Panc1 (cell line): ENCODE measurements around the gene TMEM131L. TPM values are rescaled to one million over a fixed set of nuclear protein-coding genes. Genes with fewer than 3 reads are reported as not detected.

Experiments
- ATAC-seq: fragments of 200-7000 bp; cut with Tn5 transposase; 2 replicates; pipeline ENCODE4 v1.9.1; 2020; ENCODE audit warnings: mild to moderate bottlenecking, moderate library complexity
- BruUV-seq: library from RNA; stranded (reverse); fragments of 400-500 nt; replicated peaks from 2 replicates; lab custom pipeline; 2021; lab: Mats Ljungman, UMichigan
- CTCF ChIA-PET: fragments of 300-600 bp; sonication (Branson Sonifier 250); formaldehyde crosslinking; loops from one replicate; lab custom pipeline; 2022; ENCODE audit warnings: antibody characterized with exemption; lab: Charles Lee
- POLR2A ChIA-PET: fragments of 300-600 bp; sonication (Branson Sonifier 250); formaldehyde crosslinking; loops from one replicate; lab custom pipeline; 2022; ENCODE audit warnings: antibody characterized with exemption; lab: Charles Lee
- DNase-seq: peaks from one replicate; pipeline ENCODE4 v3.0.0-alpha.2; 2010; ENCODE audit warnings: low read depth, low spot score
- H3K27ac ChIP-seq: 2 replicates; pipeline ENCODE4 v1.5.1; 2011; ENCODE audit warnings: mild to moderate bottlenecking, low read length, inconsistent platforms
- H3K27me3 ChIP-seq: fragments of 200-500 bp; sonication (Bioruptor generic); 2 replicates; pipeline ENCODE4 v1.6.0; 2014; ENCODE audit warnings: low read length, inconsistent platforms; ENCODE audit not compliant: control insufficient read depth, insufficient read depth
- H3K36me3 ChIP-seq: fragments of 200-500 bp; sonication (Bioruptor generic); 2 replicates; pipeline ENCODE4 v1.5.1; 2014; ENCODE audit warnings: inconsistent platforms, mild to moderate bottlenecking, low read length, moderate library complexity; ENCODE audit not compliant: control insufficient read depth, insufficient read depth
- H3K4me1 ChIP-seq: 2 replicates; pipeline ENCODE4 v1.5.1; 2011; ENCODE audit warnings: inconsistent platforms, mild to moderate bottlenecking, low read length, moderate library complexity; ENCODE audit not compliant: control insufficient read depth, insufficient read depth
- H3K4me3 ChIP-seq, 2 experiments: 2 replicates each; pipeline ENCODE4 v1.5.1; 2011 to 2012; ENCODE audit warnings: low read depth in 2 of 2, low read length in 2 of 2, mild to moderate bottlenecking in 2 of 2, inconsistent platforms in 1 of 2, moderate library complexity in 1 of 2
- H3K9me3 ChIP-seq: fragments of 200-500 bp; sonication (Bioruptor generic); 2 replicates; pipeline ENCODE4 v1.5.1; 2014; ENCODE audit warnings: low read depth, mild to moderate bottlenecking, inconsistent platforms, low read length, moderate library complexity; ENCODE audit not compliant: control insufficient read depth, insufficient read depth
- CTCF ChIP-seq: fragments of 450-650 bp; IDR thresholded peaks from 2 replicates; pipeline ENCODE4 v1.5.1; 2017; ENCODE audit warnings: mild to moderate bottlenecking
- POLR2AphosphoS5 ChIP-seq: IDR thresholded peaks from 2 replicates; pipeline ENCODE4 v1.6.1; 2012; ENCODE audit warnings: mild to moderate bottlenecking, low read depth, low read length, moderate library complexity
- SIN3A ChIP-seq: IDR thresholded peaks from 2 replicates; pipeline ENCODE4 v1.6.1; 2012; ENCODE audit warnings: low read depth, mild to moderate bottlenecking, low read length, moderate library complexity, borderline replicate concordance; ENCODE audit not compliant: insufficient read depth
- TCF7L2 ChIP-seq: IDR thresholded peaks from 2 replicates; pipeline ENCODE4 v1.6.1; 2011; ENCODE audit warnings: mild to moderate bottlenecking, low read depth, low read length, inconsistent platforms
- in situ Hi-C: cut with HindIII; loops from 2 replicates; pipeline ENCODE4 v1.10.0; 2016; ENCODE audit warnings: low sequenced_read_pairs, low pct_unique_long_range_greater_than_20kb
- intact Hi-C: fragments of 100-400 bp; cut with micrococcal nuclease; formaldehyde crosslinking; loops from one replicate; pipeline ENCODE4 v1.10.0; 2022; ENCODE audit not compliant: unreplicated experiment
- total RNA-seq: library from RNA; stranded (reverse); gene quantifications from one replicate; pipeline ENCODE4 v1.2.1, GENCODE V29; 2021; ENCODE audit not compliant: unreplicated experiment
- TF ChIP-seq, protein P1 (sequence below), 2 experiments: IDR thresholded peaks; 2 replicates each; pipeline ENCODE4 v1.6.1; 2011 to 2012; ENCODE audit warnings: low read depth in 2 of 2, control low read depth in 1 of 2, low read length in 1 of 2, mild to moderate bottlenecking in 1 of 2, moderate library complexity in 1 of 2; ENCODE audit not compliant: insufficient read depth in 1 of 2

The TMEM131L gene
- total RNA-seq, 1 experiment from 2014 or later: 13.5 TPM

DNA sequence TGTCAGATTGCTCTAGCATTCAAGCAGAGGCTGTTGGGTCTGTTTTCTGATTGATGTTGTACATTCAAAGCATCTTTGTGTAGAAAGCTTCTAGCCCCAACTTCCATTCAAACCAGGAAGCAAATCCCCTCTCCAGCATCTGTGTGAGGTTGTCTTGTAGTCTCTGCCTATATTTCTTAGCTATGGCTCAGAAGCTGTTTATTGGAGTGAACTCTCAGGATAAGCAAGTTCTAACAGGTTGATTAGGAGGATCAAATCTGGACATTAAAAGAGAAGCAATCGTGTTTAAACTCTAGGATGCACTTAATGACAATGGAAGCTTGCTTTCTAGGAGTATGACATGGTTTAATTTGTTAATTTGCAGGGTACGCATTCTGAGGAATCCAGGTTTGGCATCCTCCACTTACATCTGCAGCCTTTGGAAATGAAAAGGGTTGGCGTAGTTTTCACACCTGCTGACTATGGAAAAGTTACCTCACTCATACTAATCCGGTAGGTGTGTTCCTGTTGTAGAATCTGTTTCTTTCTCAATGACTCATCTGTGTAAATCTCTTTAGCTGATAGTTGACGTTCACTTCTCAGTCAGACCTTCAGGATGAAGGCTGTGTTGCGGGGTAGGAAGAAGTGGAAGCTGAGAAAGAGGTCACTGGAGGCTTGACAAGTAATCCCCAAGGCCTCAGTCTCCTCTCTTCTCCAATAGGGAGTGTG, 129.9 kb downstream of the TMEM131L start:
- intact Hi-C loops: no loop called here
- BruUV-seq: no TSS peak
- H3K27ac ChIP-seq: no peak overlapping the region
- no peaks in the 10 kb centered on the region; the same call in 1 of the 2 replicates for H3K36me3 ChIP-seq
- no peaks in the 10 kb centered on the region for H3K27me3 ChIP-seq
- no peaks in the 10 kb centered on the region for H3K9me3 ChIP-seq
- DNase-seq (no peak), ATAC-seq (no peak)
- no peak for TF ChIP-seq TCF7L2
- TF ChIP-seq SIN3A: no peak
- TF ChIP-seq, protein P1, sequence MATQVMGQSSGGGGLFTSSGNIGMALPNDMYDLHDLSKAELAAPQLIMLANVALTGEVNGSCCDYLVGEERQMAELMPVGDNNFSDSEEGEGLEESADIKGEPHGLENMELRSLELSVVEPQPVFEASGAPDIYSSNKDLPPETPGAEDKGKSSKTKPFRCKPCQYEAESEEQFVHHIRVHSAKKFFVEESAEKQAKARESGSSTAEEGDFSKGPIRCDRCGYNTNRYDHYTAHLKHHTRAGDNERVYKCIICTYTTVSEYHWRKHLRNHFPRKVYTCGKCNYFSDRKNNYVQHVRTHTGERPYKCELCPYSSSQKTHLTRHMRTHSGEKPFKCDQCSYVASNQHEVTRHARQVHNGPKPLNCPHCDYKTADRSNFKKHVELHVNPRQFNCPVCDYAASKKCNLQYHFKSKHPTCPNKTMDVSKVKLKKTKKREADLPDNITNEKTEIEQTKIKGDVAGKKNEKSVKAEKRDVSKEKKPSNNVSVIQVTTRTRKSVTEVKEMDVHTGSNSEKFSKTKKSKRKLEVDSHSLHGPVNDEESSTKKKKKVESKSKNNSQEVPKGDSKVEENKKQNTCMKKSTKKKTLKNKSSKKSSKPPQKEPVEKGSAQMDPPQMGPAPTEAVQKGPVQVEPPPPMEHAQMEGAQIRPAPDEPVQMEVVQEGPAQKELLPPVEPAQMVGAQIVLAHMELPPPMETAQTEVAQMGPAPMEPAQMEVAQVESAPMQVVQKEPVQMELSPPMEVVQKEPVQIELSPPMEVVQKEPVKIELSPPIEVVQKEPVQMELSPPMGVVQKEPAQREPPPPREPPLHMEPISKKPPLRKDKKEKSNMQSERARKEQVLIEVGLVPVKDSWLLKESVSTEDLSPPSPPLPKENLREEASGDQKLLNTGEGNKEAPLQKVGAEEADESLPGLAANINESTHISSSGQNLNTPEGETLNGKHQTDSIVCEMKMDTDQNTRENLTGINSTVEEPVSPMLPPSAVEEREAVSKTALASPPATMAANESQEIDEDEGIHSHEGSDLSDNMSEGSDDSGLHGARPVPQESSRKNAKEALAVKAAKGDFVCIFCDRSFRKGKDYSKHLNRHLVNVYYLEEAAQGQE (IDR thresholded peaks at IDR 0.05; ENCODE audit: insufficient read depth in 1 of 2, low read depth in 2 of 2, low read length in 1 of 2): no peak
- TF ChIP-seq POLR2AphosphoS5: no peak
- TF ChIP-seq CTCF: no peak
- ChIA-PET POLR2A (no interaction called here), CTCF (no interaction called here)
- no peaks in the 10 kb centered on the region for H3K4me1 ChIP-seq
- H3K4me3 ChIP-seq: no peak overlapping the region
- in situ Hi-C loops: no loop called here

- no peak for DNase-seq
- Histone ChIP-seq H3K36me3 (no peaks in the 10 kb centered on the region; the same call in 1 of the 2 replicates), H3K27me3 (no peaks in the 10 kb centered on the region), H3K27ac (no peak overlapping the region), H3K4me1 (no peaks in the 10 kb centered on the region), H3K9me3 (no peaks in the 10 kb centered on the region), H3K4me3 (no peak overlapping the region)
- ChIA-PET CTCF (no interaction called here), POLR2A (no interaction called here)
- in situ Hi-C loops (no loop called here), intact Hi-C loops (no loop called here)
- BruUV-seq: no TSS peak
- TF ChIP-seq, protein P1 (IDR thresholded peaks at IDR 0.05; ENCODE audit: insufficient read depth in 1 of 2, low read depth in 2 of 2, low read length in 1 of 2): no peak
- TF ChIP-seq TCF7L2 (no peak), SIN3A (no peak), CTCF (no peak), POLR2AphosphoS5 (no peak)
- no peak for ATAC-seq
Measured at GRCh38 chr4:153602758-153603157, 136.6 kb downstream of the TMEM131L start.
